Measurements from ENCODE around the gene DYNC2H1.

DNA sequence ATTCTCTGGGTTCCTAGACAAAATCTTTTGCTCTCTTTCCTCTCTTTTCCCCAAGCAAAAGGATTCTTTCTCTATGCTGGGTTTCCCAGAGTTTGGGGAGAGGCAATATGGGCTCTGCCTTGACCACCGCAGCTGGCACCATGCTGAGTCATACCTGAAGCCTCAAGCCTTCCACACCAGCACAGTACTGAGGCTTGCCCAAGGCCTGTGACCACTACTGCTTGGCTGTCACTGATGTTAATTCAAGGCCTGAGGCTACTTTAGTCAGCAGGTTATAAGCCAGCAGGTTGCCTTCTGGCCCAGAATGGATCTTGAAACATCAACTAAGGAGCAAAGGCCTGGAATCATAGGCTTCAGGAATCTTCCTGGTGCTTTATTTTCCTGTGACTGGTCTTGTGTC lies 185.3 kb downstream of the DYNC2H1 start:
- TF ChIP-seq YY1 (IDR thresholded peaks at IDR 0.05; ENCODE audit: low read depth) = no peak
- no peak for TF ChIP-seq FOXM1 (IDR thresholded peaks at IDR 0.05; ENCODE audit: borderline replicate concordance, low read depth)
- no peak for TF ChIP-seq MAX (IDR thresholded peaks at IDR 0.05)
- TF ChIP-seq TAF1 (IDR thresholded peaks at IDR 0.05; ENCODE audit: low read depth) = no peak
- TF ChIP-seq, protein P1, sequence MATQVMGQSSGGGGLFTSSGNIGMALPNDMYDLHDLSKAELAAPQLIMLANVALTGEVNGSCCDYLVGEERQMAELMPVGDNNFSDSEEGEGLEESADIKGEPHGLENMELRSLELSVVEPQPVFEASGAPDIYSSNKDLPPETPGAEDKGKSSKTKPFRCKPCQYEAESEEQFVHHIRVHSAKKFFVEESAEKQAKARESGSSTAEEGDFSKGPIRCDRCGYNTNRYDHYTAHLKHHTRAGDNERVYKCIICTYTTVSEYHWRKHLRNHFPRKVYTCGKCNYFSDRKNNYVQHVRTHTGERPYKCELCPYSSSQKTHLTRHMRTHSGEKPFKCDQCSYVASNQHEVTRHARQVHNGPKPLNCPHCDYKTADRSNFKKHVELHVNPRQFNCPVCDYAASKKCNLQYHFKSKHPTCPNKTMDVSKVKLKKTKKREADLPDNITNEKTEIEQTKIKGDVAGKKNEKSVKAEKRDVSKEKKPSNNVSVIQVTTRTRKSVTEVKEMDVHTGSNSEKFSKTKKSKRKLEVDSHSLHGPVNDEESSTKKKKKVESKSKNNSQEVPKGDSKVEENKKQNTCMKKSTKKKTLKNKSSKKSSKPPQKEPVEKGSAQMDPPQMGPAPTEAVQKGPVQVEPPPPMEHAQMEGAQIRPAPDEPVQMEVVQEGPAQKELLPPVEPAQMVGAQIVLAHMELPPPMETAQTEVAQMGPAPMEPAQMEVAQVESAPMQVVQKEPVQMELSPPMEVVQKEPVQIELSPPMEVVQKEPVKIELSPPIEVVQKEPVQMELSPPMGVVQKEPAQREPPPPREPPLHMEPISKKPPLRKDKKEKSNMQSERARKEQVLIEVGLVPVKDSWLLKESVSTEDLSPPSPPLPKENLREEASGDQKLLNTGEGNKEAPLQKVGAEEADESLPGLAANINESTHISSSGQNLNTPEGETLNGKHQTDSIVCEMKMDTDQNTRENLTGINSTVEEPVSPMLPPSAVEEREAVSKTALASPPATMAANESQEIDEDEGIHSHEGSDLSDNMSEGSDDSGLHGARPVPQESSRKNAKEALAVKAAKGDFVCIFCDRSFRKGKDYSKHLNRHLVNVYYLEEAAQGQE (IDR thresholded peaks at IDR 0.05; ENCODE audit: low read depth) = no peak
- no peak for TF ChIP-seq EP300 (IDR thresholded peaks at IDR 0.05; ENCODE audit: borderline replicate concordance)
- no peak for TF ChIP-seq ZBTB7A (IDR thresholded peaks at IDR 0.05; ENCODE audit: low read depth)
- no peak for TF ChIP-seq NFIC (IDR thresholded peaks at IDR 0.05)
- TF ChIP-seq RAD21 (IDR thresholded peaks at IDR 0.05; ENCODE audit: low read depth) = no peak
- no peak for TF ChIP-seq EGR1 (IDR thresholded peaks at IDR 0.05)
- TF ChIP-seq CEBPB (IDR thresholded peaks at IDR 0.05) = no peak
- TF ChIP-seq TCF12 (IDR thresholded peaks at IDR 0.05; ENCODE audit: low read depth) = no peak
- no peak for TF ChIP-seq CREB1 (IDR thresholded peaks at IDR 0.05; ENCODE audit: low read depth)

Measured in Ishikawa (cell line).